ENCODE results near the gene IGFBP6. TPM values are rescaled to one million over a fixed set of nuclear protein-coding genes. Genes with fewer than 3 reads are reported as not detected.

IGFBP6 gene
- total RNA-seq, 2 experiments from 2014 or later: 3.7 to 6.4 TPM

DNA sequence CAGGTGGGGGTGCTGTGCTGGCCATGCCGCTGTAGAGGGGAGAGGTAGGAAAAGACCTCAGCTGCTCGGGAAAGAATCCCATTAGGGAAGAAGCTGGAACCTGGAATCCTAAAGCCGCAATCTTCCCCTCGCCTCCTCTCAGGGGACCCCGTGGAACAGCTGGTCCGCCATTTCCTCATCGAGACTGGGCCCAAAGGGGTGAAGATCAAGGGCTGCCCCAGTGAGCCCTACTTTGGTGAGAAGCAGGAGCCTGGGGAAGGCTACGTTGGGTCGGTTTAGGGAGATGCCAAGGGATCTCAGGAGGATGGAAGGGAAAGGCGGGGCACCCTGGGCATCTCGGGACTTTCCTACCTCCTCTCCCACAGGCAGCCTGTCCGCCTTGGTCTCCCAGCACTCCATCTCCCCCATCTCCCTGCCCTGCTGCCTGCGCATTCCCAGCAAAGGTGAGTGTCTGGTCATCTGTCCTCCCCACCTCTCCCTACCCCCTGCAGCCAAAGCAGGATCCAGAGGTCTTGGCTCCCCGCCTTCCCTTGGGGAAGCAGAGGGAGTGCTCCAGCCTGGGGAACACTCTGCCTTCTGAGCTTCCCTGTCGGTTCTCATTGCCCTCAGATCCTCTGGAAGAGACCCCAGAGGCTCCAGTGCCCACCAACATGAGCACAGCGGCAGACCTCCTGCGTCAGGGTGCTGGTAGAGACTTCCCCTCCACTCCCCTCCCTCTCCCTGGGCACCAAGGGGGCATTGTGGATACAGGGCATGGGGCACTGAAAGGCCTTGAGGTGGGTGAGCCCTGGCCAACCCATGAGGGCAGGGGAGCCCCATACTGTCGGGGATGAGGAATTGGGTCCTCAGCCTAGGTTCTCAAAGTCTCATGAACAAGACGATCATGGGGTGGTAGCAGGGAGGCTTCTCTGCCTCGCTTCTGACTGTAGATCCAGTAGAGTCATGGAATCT is 35.2 kb upstream of the IGFBP6 start:
- CTCF ChIA-PET: interaction anchor here (0.8 to 19.4 kb wide), 7 partner anchors 9 to 150 kb away, joined by 3 to 360 read pairs (median 5); partner anchors contain the start of genes IGFBP6 and SOAT2
- H3K4me1 Mint-ChIP-seq (ENCODE audit: low read depth): peaks cover 8% of the 10 kb centered on the region
- DNase-seq: no peak
- H3K4me3 Mint-ChIP-seq: no peak overlapping the region
- intact Hi-C loops (cut with micrococcal nuclease): no loop called here
- no peaks in the 10 kb centered on the region for H3K9me3 Mint-ChIP-seq
- no peak overlapping the region for H3K27ac Mint-ChIP-seq
- peaks cover 4% of the 10 kb centered on the region for H3K36me3 Mint-ChIP-seq (ENCODE audit: low read depth)
- H3K27me3 Mint-ChIP-seq (ENCODE audit: low read depth): no peaks in the 10 kb centered on the region

DNA sequence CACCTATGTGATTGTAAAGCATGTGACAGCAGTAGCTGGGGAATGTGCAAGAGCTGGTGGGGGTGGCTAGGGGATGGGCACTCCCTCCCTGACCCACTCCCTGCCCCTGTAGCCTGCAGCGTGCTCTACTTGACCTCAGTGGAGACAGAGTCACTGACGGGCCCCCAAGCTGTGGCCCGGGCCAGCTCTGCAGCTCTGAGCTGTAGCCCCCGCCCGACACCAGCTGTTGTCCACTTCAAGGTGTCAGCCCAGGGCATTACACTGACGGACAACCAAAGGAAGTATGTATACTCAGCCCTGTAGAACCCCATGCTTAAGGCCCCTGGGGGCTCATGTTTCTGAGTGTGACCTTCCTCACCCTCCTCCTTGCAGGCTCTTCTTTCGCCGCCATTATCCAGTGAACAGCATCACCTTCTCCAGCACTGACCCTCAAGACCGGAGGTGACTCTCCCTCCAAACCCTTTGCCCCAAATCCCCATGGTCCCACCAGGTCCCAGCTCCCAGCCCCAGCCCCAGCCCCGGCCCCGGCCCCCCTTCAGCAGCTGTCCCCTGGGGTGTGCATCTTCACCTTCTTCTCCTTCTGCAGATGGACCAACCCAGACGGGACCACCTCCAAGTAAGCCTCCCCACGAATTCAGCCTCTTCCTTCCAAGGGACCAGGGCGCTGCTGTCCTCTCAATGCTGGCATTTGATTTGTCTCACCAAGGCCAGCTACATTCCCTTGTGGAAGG is 34.3 kb upstream of the IGFBP6 start:
- Mint-ChIP-seq H3K27ac (no peak overlapping the region), H3K9me3 (no peaks in the 10 kb centered on the region), H3K36me3 (ENCODE audit: low read depth) (peaks cover 4% of the 10 kb centered on the region), H3K27me3 (ENCODE audit: low read depth) (no peaks in the 10 kb centered on the region), H3K4me3 (no peak overlapping the region), H3K4me1 (ENCODE audit: low read depth) (peaks cover 8% of the 10 kb centered on the region)
- intact Hi-C loops (cut with micrococcal nuclease): no loop called here
- CTCF ChIA-PET: interaction anchor here (1.2 to 19.4 kb wide), 6 partner anchors 9 to 136 kb away, joined by 3 to 360 read pairs (median 6); partner anchors contain the start of genes IGFBP6 and SOAT2
- DNase-seq: no peak

GRCh38 chr12:53063708-53064612 is 33.5 kb upstream of the IGFBP6 start:
- Mint-ChIP-seq H3K36me3 (ENCODE audit: low read depth) (peaks cover 4% of the 10 kb centered on the region), H3K27me3 (ENCODE audit: low read depth) (no peaks in the 10 kb centered on the region), H3K9me3 (no peaks in the 10 kb centered on the region), H3K4me3 (no peak overlapping the region), H3K27ac (no peak overlapping the region), H3K4me1 (ENCODE audit: low read depth) (peaks cover 8% of the 10 kb centered on the region)
- intact Hi-C loops (cut with micrococcal nuclease): no loop called here
- DNase-seq: no peak
- CTCF ChIA-PET: interaction anchor here (0.6 to 19.4 kb wide), 7 partner anchors 15 to 135 kb away, joined by 3 to 360 read pairs (median 5); partner anchors contain the start of genes IGFBP6, SOAT2 and SPRYD3

GRCh38 chr12:53064613-53065436 is 32.6 kb upstream of the IGFBP6 start:
- Mint-ChIP-seq H3K27ac (peak overlapping the region; percentile 37), H3K4me3 (no peak overlapping the region), H3K36me3 (ENCODE audit: low read depth) (peaks cover 6% of the 10 kb centered on the region), H3K27me3 (ENCODE audit: low read depth) (no peaks in the 10 kb centered on the region), H3K4me1 (ENCODE audit: low read depth) (peaks cover 8% of the 10 kb centered on the region), H3K9me3 (no peaks in the 10 kb centered on the region)
- CTCF ChIA-PET: interaction anchor here (0.6 to 19.4 kb wide), 20 partner anchors 10 to 203 kb away, joined by 3 to 360 read pairs (median 5); partner anchors contain the start of genes ESPL1, IGFBP6, SOAT2 and SPRYD3
- intact Hi-C loops (cut with micrococcal nuclease): loop anchor here (5.0 kb wide), 1 partner anchor 132 kb away; no protein-coding TSS in a partner anchor
- DNase-seq: no peak

GRCh38 chr12:53065470-53065869 is 32.0 kb upstream of the IGFBP6 start:
- no peak for DNase-seq
- CTCF ChIA-PET: interaction anchor here (0.6 to 19.4 kb wide), 28 partner anchors 8 to 280 kb away, joined by 3 to 360 read pairs (median 5); partner anchors contain the start of genes ESPL1, IGFBP6, SOAT2 and SPRYD3
- Mint-ChIP-seq H3K4me3 (no peak overlapping the region), H3K27ac (no peak overlapping the region), H3K9me3 (no peaks in the 10 kb centered on the region), H3K36me3 (ENCODE audit: low read depth) (peaks cover 6% of the 10 kb centered on the region), H3K4me1 (ENCODE audit: low read depth) (peaks cover 8% of the 10 kb centered on the region), H3K27me3 (ENCODE audit: low read depth) (no peaks in the 10 kb centered on the region)
- intact Hi-C loops (cut with micrococcal nuclease): loop anchor here (5.0 kb wide), 1 partner anchor 132 kb away; no protein-coding TSS in a partner anchor

- H3K36me3 Mint-ChIP-seq (ENCODE audit: low read depth): peaks cover 6% of the 10 kb centered on the region
- H3K9me3 Mint-ChIP-seq: no peaks in the 10 kb centered on the region
- no peak overlapping the region for H3K4me3 Mint-ChIP-seq
- peak; percentile 78 for DNase-seq
- intact Hi-C loops (cut with micrococcal nuclease): loop anchor here (1.0 to 5.0 kb wide), 2 partner anchors 33 to 131 kb away; no protein-coding TSS in a partner anchor
- peaks cover 8% of the 10 kb centered on the region for H3K4me1 Mint-ChIP-seq (ENCODE audit: low read depth)
- no peak overlapping the region for H3K27ac Mint-ChIP-seq
- CTCF ChIA-PET: interaction anchor here (0.6 to 19.4 kb wide), 36 partner anchors 9 to 279 kb away, joined by 3 to 360 read pairs (median 4); partner anchors contain the start of genes ESPL1, IGFBP6, SOAT2 and SPRYD3
- no peaks in the 10 kb centered on the region for H3K27me3 Mint-ChIP-seq (ENCODE audit: low read depth)
These were observed 31.2 kb upstream of the IGFBP6 start for GRCh38 chr12:53065975-53066931.

DNA sequence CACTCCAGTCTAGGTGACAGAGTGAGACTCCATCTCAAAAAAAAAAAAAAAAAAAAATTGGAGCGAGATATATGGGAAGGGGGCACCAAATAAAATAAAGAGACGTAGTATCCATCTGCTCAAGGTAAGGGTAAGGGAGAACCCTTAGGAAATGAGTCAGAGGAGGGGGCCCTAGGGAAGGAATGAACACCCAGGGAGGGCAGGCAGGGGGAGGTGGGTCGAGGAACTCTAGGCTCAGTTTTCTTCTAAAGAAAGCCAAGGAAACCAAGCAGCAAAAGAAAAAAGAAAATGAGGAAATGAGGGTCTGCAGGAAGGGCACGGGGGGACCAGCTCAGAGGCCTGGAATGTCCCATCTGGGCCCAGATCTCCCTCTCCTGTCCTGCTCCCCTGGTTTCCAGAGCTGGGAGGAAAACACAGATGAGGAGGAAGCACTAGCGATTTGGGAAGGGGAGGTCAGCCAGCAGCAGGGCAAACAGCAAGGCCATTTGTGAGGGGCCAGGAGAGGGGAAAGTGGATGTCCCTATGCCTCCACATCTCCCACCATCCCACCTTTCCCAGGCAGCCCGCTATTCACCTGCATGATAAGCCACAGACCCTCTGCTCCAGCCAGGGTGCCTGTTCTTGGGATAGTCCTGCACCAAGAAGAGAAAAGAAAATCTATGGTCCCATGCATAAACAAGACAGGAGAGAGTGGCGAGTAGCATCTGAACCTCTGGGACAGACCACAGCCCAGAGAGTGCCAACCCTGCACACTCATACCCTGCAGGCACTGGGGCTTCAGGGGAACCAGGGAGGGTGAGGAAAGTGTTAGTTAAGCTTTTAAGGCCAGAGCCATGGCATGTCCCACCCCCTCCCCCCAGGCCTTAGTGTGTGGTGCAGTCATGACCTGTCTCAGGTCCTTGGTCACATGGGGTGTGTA is 30.1 kb upstream of the IGFBP6 start:
- DNase-seq: no peak
- Mint-ChIP-seq H3K36me3 (ENCODE audit: low read depth) (peaks cover 7% of the 10 kb centered on the region), H3K9me3 (no peaks in the 10 kb centered on the region), H3K27ac (no peak overlapping the region), H3K4me3 (no peak overlapping the region), H3K4me1 (ENCODE audit: low read depth) (peaks cover 8% of the 10 kb centered on the region), H3K27me3 (ENCODE audit: low read depth) (no peaks in the 10 kb centered on the region)
- intact Hi-C loops (cut with micrococcal nuclease): loop anchor here (5.0 kb wide), 1 partner anchor 130 kb away; no protein-coding TSS in a partner anchor
- CTCF ChIA-PET: interaction anchor here (0.7 to 19.4 kb wide), 15 partner anchors 10 to 278 kb away, joined by 3 to 360 read pairs (median 8); partner anchors contain the start of genes IGFBP6, SOAT2 and SPRYD3

DNA sequence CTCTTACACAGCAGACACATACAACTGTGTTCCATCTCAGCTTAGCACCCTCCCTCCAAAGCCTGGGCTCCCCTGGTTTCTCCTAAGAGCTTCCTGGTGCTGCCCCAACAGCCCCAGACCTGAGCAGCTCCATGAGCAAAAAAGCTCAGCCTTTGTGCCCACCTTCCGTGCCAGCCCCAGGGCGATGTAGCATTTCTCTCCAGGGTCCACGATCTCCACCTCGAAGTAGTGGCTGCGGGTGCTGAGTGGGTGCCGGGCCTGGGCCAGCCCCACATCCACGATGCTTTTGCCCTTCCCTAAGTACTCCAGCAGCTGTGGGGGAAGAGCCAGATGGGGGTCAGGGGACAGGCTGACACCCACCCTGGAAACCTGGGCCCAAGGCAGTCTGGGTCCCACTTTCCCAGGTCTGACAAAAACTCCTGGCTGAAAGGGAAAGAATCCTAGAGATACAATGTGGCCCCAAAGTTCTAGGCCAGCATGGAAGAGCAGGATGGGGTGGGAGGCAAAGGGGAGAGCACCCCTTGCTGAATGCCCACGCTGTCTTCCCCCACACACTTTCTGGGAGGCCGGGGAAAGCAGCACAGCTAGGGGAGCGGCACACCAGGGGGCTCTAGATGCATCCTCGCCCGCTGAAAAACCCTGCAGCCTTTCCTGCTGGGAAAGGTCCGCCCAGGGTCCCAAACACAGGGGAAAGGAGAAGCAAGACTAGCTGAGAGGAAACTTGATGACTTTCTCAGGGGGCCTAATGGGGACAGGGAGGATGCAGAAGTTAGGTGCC is 29.3 kb upstream of the IGFBP6 start:
- intact Hi-C loops (cut with micrococcal nuclease): loop anchor here (5.0 kb wide), 1 partner anchor 129 kb away; no protein-coding TSS in a partner anchor
- H3K9me3 Mint-ChIP-seq: no peaks in the 10 kb centered on the region
- CTCF ChIA-PET: interaction anchor here (0.6 to 19.4 kb wide), 6 partner anchors 10 to 145 kb away, joined by 4 to 360 read pairs (median 21); partner anchors contain the start of genes IGFBP6, SOAT2 and SPRYD3
- no peak overlapping the region for H3K4me3 Mint-ChIP-seq
- H3K36me3 Mint-ChIP-seq (ENCODE audit: low read depth): peaks cover 12% of the 10 kb centered on the region
- DNase-seq: no peak
- no peak overlapping the region for H3K27ac Mint-ChIP-seq
- H3K27me3 Mint-ChIP-seq (ENCODE audit: low read depth): no peaks in the 10 kb centered on the region
- peaks cover 12% of the 10 kb centered on the region for H3K4me1 Mint-ChIP-seq (ENCODE audit: low read depth)

All from activated naive CD4-positive, alpha-beta T cell treated with anti-CD3 and anti-CD28 coated beads for 36 hours (primary cell).